Parathyroid adenoma (tissue), 2 donors: ENCODE data around the gene PSMA7.

Experiments
- H2AFZ ChIP-seq: fragments of 300-600 bp; sonication (generic); one replicate; pipeline ENCODE4 v1.7.0; 2017; ENCODE audit warnings: antibody characterized with exemption, mild to moderate bottlenecking
- H3K27ac ChIP-seq: fragments of 300-600 bp; sonication (generic); one replicate; pipeline ENCODE4 v1.7.0; 2017
- H3K27me3 ChIP-seq: fragments of 300-600 bp; sonication (generic); one replicate; pipeline ENCODE4 v1.7.0; 2017; ENCODE audit warnings: low read length; ENCODE audit not compliant: control insufficient read depth, insufficient read depth
- H3K36me3 ChIP-seq: fragments of 300-600 bp; sonication (generic); one replicate; pipeline ENCODE4 v1.7.0; 2017; ENCODE audit warnings: low read length; ENCODE audit not compliant: control insufficient read depth, insufficient read depth
- H3K4me1 ChIP-seq: fragments of 300-600 bp; sonication (generic); one replicate; pipeline ENCODE4 v1.7.0; 2017; ENCODE audit warnings: control low read depth
- H3K4me2 ChIP-seq: fragments of 300-600 bp; sonication (generic); one replicate; pipeline ENCODE4 v1.7.0; 2017; ENCODE audit warnings: low read length
- H3K4me3 ChIP-seq: fragments of 300-600 bp; sonication (generic); one replicate; pipeline ENCODE4 v1.7.0; 2017; ENCODE audit warnings: low read depth, low read length
- H3K79me2 ChIP-seq: fragments of 300-600 bp; sonication (generic); one replicate; pipeline ENCODE4 v1.7.0; 2017; ENCODE audit warnings: control low read depth
- H3K9ac ChIP-seq: fragments of 300-600 bp; sonication (generic); one replicate; pipeline ENCODE4 v1.7.0; 2017; ENCODE audit warnings: mild to moderate bottlenecking
- H3K9me3 ChIP-seq: fragments of 300-600 bp; sonication (generic); one replicate; pipeline ENCODE4 v1.7.0; 2017; ENCODE audit warnings: low read length; ENCODE audit not compliant: control insufficient read depth
- TF ChIP-seq, protein P1 (sequence below): fragments of 300-600 bp; sonication (generic); IDR thresholded peaks from one replicate; pipeline ENCODE4 v1.7.0; 2017; ENCODE audit warnings: antibody characterized with exemption, mild to moderate bottlenecking
- donor health status: primary hyperparathyroidism.

The PSMA7 gene

DNA sequence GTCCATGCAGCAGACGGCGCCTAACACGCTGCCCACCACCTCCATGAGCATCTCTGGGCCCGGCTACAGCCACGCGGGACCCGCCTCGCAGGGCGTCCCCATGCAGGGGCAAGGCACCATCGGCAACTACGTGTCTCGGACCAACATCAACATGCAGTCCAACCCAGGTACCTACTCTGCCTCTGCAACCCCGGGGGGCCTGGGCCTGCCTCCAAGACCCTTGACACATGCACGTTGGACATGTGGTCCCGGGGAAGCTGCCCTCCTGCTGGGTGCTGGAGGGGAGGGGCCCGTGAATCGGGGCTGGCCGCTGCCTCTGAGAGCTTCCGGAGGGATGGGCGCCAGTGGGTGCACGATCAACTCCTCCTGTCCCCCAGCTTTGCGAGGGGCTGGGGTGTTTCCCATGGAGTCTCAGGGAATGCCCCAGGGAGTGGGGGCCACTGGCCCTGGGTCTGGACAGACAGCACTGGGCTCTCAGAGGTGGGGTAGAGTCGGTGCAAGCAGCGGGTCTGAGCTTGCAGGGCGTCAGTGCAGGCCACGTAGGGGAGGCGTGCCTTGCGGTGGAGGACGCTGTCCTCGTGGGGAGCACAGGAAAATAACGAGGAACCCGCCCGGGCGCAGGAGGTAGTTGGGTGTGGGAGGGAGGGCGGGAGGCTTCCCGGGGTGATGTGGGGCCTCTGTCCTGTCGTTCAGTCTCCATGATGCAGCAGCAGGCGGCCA, 19.7 kb upstream of the PSMA7 start:
- Histone ChIP-seq H3K27me3 (no peaks in the 10 kb centered on the region), H3K4me3 (no peak overlapping the region), H2AFZ (no peak overlapping the region), H3K4me1 (no peaks in the 10 kb centered on the region), H3K9me3 (no peaks in the 10 kb centered on the region), H3K27ac (no peak overlapping the region), H3K79me2 (peaks cover 10% of the 10 kb centered on the region), H3K4me2 (no peak overlapping the region), H3K36me3 (no peaks in the 10 kb centered on the region), H3K9ac (no peak overlapping the region)
- TF ChIP-seq, protein P1, sequence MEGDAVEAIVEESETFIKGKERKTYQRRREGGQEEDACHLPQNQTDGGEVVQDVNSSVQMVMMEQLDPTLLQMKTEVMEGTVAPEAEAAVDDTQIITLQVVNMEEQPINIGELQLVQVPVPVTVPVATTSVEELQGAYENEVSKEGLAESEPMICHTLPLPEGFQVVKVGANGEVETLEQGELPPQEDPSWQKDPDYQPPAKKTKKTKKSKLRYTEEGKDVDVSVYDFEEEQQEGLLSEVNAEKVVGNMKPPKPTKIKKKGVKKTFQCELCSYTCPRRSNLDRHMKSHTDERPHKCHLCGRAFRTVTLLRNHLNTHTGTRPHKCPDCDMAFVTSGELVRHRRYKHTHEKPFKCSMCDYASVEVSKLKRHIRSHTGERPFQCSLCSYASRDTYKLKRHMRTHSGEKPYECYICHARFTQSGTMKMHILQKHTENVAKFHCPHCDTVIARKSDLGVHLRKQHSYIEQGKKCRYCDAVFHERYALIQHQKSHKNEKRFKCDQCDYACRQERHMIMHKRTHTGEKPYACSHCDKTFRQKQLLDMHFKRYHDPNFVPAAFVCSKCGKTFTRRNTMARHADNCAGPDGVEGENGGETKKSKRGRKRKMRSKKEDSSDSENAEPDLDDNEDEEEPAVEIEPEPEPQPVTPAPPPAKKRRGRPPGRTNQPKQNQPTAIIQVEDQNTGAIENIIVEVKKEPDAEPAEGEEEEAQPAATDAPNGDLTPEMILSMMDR = no peak

DNA sequence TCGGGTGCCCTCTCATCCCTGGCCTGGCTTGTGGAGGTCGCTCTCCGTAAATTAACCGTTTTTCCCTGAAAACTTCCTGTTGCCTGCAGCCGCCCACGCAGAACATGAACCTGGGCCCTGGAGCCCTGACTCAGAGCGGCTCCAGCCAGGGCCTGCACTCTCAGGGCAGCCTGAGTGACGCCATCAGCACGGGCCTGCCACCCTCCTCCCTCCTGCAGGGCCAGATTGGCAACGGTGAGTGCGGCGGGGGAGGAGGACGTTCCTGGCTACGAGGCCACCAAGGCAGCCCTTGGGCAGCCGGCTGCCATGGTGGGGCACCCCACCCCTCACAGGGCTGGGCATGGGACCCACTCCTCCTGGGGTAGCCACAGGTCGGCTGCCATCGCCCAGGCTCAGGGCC, 18.2 kb upstream of the PSMA7 start:
- Histone ChIP-seq H3K9ac (no peak overlapping the region), H2AFZ (no peak overlapping the region), H3K27me3 (no peaks in the 10 kb centered on the region), H3K79me2 (peaks cover 26% of the 10 kb centered on the region), H3K4me2 (no peak overlapping the region), H3K36me3 (no peaks in the 10 kb centered on the region), H3K9me3 (no peaks in the 10 kb centered on the region), H3K4me1 (peaks cover 3% of the 10 kb centered on the region), H3K4me3 (no peak overlapping the region), H3K27ac (no peak overlapping the region)
- TF ChIP-seq, protein P1 = no peak

DNA sequence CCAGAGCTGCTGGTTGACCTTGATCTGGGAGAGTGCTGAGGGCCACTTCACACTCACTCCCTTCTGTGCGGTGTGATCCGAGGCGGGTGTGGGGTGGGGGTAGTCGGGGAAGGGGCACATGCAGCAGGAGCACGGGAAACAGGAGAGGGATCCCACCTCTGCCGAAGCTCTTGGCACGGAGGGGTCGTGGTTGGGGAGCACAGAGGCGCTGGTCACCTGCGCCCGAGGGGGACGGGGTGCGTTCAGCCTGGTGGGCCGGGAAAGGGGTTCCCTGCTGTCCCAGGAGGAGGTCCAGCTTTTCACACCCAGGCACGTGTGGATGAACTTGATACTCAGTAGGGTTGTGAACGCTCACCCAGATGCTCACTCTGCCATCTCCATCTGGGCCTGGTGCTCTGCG, 17.7 kb upstream of the PSMA7 start:
- Histone ChIP-seq H3K4me3 (no peak overlapping the region), H3K9me3 (no peaks in the 10 kb centered on the region), H3K36me3 (no peaks in the 10 kb centered on the region), H3K79me2 (peaks cover 27% of the 10 kb centered on the region), H3K27ac (no peak overlapping the region), H3K4me2 (no peak overlapping the region), H2AFZ (no peak overlapping the region), H3K9ac (no peak overlapping the region), H3K27me3 (no peaks in the 10 kb centered on the region), H3K4me1 (peaks cover 3% of the 10 kb centered on the region)
- TF ChIP-seq, protein P1 = no peak

DNA sequence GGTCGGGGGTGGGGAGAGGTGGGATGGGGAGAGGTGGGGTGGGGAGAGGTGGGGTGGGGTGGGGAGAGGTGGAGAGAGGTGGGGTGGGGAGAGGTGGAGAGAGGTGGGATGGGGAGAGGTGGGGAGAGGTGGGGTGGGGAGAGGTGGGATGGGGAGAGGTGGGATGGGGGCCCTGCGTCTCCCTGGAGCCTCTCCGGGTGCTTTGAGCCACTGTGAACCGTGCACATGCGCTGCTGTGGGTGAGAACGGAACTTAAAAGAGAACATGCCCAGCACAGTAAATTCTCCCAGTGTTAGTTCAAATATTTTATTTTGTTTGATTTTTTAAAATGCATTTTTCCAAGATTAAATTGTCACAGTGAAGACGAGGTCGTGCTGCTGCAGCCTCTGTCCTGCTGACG, 17.1 kb upstream of the PSMA7 start:
- H3K79me2 ChIP-seq = peaks cover 27% of the 10 kb centered on the region
- H3K36me3 ChIP-seq = no peaks in the 10 kb centered on the region
- TF ChIP-seq, protein P1 = no peak

DNA sequence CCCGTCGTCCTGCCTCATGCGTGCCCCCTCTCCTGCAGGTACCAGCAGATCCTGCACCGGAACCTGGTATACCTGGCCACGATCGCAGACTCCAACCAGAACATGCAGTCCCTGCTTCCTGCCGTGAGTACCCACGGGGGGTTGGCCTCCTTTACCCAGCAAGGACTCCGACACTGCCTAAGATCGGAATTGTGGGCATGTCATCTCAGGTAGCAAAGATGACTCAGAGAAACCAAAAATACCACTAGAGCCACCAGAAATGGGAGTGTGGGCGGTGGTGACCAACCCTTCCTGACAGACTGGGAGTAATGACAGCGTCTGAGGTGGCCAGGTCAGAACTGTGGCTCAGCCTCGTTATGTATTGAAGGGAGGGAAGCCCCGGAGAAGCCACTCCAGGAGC, 16.6 kb upstream of the PSMA7 start:
- H3K4me1 ChIP-seq = peaks cover 3% of the 10 kb centered on the region
- no peaks in the 10 kb centered on the region for H3K9me3 ChIP-seq
- H2AFZ ChIP-seq = no peak overlapping the region
- H3K9ac ChIP-seq = no peak overlapping the region
- no peaks in the 10 kb centered on the region for H3K27me3 ChIP-seq
- H3K79me2 ChIP-seq = peaks cover 27% of the 10 kb centered on the region
- TF ChIP-seq, protein P1 = no peak
- no peak overlapping the region for H3K27ac ChIP-seq
- no peaks in the 10 kb centered on the region for H3K36me3 ChIP-seq
- no peak overlapping the region for H3K4me3 ChIP-seq
- no peak overlapping the region for H3K4me2 ChIP-seq

More for the DNA sequence above, 17.1 kb upstream of the PSMA7 start:
- Histone ChIP-seq H3K4me3 (no peak overlapping the region), H3K27me3 (no peaks in the 10 kb centered on the region), H2AFZ (no peak overlapping the region), H3K9me3 (no peaks in the 10 kb centered on the region), H3K4me1 (peaks cover 3% of the 10 kb centered on the region), H3K4me2 (no peak overlapping the region), H3K9ac (no peak overlapping the region), H3K27ac (no peak overlapping the region)
